ENCODE data around the gene ENOX1.
A peak's percentile ranks its signal among the peaks of the same experiment; 100 is the strongest.

ENOX1 gene

GRCh38 chr13:43785261-43785649 is 1.5 kb downstream of the ENOX1 start:
- no peak for FAIRE-seq

- FAIRE-seq, result peak; percentile 27
Measured at GRCh38 chr13:43784496-43784895, 2.3 kb downstream of the ENOX1 start.

DNA sequence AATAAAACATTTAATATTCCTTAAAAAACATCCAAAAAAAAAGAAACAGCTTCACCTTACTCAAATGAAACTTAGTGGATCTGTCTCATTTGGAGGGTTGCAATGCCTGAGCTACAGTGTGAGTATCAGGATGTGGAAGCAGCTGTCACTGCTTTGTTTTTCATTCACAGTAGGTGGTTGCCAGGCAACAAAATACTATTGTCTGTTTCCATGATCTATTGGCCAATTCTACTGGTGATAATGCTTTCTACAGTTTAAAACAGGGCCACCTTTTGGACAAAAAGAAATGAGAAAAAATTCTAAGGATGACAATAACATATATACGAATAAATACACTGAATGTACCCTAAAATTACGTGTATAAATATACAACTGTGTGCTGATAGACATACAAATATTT is 3.0 kb downstream of the ENOX1 start:
- peak; percentile 88 for FAIRE-seq

DNA sequence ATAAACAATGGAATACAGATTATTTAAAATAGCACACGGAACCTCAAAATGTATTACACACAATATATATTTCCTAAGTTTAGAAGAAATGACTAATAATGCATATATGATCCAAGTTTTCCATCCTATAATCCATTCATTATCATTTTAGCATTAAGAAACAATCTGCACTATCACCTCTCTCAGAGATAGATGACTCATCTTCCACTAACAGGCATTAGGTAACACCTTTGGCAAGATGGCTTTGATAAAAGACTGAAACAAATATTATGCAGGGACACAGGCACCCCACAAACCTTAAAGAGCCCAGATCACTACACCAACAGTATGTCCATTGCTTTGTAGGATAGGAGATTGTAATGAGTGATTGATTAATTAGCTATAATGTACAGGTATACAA is 4.1 kb downstream of the ENOX1 start:
- no peak for FAIRE-seq

GRCh38 chr13:43780666-43781065 is 6.1 kb downstream of the ENOX1 start:
- no peak for FAIRE-seq

DNA sequence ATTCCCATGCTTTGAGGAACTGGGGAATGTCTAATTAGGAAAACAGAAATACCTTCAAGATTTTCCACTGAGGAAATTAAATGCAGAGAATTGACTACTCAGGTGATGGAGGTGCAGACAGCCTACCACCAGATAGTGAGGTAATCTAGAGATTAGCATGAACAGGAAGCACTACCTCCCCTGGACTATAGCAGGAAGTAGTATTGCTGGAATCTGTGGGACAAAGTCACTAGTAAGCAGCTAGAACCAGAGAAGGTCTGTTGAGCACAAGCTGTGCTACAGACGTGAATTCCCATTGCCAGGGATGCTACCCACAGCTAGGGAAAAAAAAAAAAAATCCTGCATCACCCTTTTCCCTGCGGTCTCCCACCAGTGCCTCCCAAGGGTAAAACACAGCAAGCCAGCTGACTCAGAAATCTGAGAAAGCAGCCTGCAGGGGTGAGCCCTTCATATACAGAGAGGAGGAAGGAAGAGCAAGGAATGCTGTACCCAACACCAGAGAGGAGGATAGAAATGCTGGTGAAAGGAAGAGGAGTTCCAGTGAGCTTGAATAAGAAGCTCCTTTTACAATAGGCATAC is 10.2 kb downstream of the ENOX1 start:
- FAIRE-seq, result no peak

GRCh38 chr13:43776006-43776405 is 10.8 kb downstream of the ENOX1 start:
- FAIRE-seq, result no peak

- FAIRE-seq, result no peak
Measured at GRCh38 chr13:43773602-43774001, 13.2 kb downstream of the ENOX1 start.

GRCh38 chr13:43770871-43771270 is 15.9 kb downstream of the ENOX1 start:
- no peak for FAIRE-seq

DNA sequence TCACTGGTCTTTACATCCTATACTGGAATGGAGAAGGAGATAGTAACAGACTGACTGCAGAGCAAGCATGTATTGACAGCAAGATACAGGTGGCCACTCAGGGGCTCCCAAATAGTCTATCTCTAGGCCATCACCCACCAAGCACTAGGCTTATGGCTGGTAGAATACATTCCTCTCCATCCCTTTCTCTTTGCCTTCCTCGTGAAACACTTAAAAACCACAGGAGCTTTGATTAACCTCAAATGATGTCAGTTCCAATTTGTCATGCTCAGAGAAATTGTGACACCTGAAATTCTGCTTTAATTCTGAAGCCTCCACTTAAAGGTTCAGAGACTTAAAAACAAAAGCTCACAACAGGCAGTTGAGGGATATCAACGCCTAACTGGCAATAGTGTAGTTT is 17.2 kb downstream of the ENOX1 start:
- no peak for FAIRE-seq

GRCh38 chr13:43767341-43767931 is 19.3 kb downstream of the ENOX1 start:
- FAIRE-seq, result no peak

DNA sequence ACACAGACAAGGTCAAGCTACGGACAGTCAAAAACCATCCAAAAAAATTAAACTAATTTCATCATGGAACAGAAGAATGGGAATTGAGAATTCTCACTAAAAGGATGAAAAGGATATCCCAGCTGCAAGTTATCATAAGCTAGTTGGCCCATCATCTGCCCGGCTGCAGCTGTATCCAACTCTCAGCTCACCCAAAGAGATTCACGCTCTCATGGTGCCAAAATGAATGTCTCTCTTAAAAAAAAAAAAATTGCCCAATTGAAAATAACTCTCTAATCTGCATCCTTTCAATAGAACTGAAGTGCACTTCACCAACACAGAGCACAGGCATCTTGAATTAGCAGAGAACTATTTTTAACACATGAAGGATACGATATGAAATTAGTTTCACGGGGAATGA is 20.0 kb downstream of the ENOX1 start:
- FAIRE-seq, result peak; percentile 27

GRCh38 chr13:43764349-43764748 is 22.4 kb downstream of the ENOX1 start:
- no peak for FAIRE-seq

GRCh38 chr13:43763143-43763759 is 23.5 kb downstream of the ENOX1 start:
- no peak for FAIRE-seq

- no peak for FAIRE-seq
Measured at GRCh38 chr13:43761616-43762315, 25.0 kb downstream of the ENOX1 start.

DNA sequence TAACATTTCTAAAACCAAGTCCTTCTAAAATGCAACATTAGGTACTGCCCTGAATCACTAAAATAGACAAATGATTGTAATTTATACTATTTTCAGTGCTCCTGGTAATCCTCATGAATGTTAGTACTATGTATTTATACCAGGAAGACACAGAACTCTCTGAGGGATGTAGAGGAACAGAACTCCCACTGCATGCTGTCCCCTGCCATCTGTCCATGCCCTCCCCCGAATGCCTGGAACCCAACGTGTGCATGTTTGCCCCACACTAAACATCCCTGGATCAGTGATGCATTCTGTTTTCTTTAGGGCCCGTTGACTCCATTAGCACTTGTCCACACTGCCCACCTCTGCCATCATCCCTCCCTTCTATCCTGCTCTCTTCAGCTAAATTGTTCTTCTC is 26.5 kb downstream of the ENOX1 start:
- FAIRE-seq, result no peak

- FAIRE-seq, result no peak
Measured at GRCh38 chr13:43758834-43759233, 27.9 kb downstream of the ENOX1 start.

DNA sequence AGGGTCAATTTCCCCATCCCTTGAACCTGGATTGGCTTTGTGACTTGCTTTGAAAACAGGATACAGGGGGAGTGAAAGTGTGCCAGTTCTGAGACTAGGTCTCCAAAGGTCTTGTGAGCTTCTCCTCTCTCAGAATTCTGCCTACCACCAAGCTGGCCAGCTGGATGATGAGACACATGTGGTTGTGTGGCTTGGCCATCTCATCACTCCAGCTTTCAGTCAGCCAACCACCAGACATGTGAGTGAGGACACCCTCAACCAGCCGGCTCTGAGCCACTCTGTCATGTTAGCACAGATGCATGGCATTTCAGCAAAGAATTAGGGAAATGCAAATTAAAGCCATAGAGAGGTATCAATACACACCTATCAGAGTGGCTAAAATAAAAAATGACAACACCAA is 29.5 kb downstream of the ENOX1 start:
- FAIRE-seq, result no peak

- no peak for FAIRE-seq
Measured at GRCh38 chr13:43755844-43756243, 30.9 kb downstream of the ENOX1 start.

GRCh38 chr13:43751624-43752023 is 35.1 kb downstream of the ENOX1 start:
- no peak for FAIRE-seq

DNA sequence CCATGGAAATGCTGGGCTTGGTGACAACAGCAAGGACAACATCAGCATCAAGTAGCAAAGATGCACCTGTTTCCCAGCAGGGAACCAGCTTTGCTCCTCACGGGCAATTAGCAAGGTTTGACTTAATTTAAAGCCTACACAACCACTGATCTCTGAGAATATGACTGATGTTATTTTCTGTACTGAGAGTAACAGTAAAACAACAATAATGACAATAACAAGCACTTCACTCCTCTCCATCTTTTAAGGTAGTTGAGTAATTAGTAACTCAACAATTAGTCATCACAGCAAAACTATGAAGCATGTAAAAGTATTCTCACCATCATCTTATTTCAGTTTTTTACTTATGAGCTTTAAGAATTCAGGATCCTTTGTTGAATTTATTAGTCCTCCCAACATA is 37.3 kb downstream of the ENOX1 start:
- FAIRE-seq, result no peak

GRCh38 chr13:43744261-43745031 is 42.3 kb downstream of the ENOX1 start:
- FAIRE-seq, result no peak

- no peak for FAIRE-seq
Measured at GRCh38 chr13:43742911-43743310, 43.9 kb downstream of the ENOX1 start.
